ENCODE results near the gene SLC5A5.

SLC5A5 gene

GRCh38 chr19:17835182-17836006 is 36.4 kb upstream of the SLC5A5 start:
- Histone ChIP-seq H3K36me3 (ENCODE audit: control insufficient read depth in 2 of 2, insufficient read depth in 1 of 2, low read length in 2 of 2) (no peaks in the 10 kb centered on the region), H3K9me3 (ENCODE audit: control insufficient read depth, insufficient read depth, low read depth, low read length) (no peaks in the 10 kb centered on the region), H3K27ac (ENCODE audit: extremely low read depth, low read depth, low read length) (no peak overlapping the region), H3K4me3 (ENCODE audit: low read depth, low read length) (no peak overlapping the region), H3K4me1 (ENCODE audit: control insufficient read depth, insufficient read depth, low read length) (no peaks in the 10 kb centered on the region)
- POLR2A ChIA-PET, result no interaction called here
- CTCF ChIA-PET, result interaction anchor here (1.0 to 1.1 kb wide), 2 partner anchors 21 to 24 kb away, joined by 4 to 6 read pairs; partner anchors contain the start of gene RPL18A
- TF ChIP-seq ZNF549 (tag by site-specific recombination; IDR thresholded peaks at IDR 0.05) (no peak), ZNF26 (tag by site-specific recombination; IDR thresholded peaks at IDR 0.05) (no peak), ZNF366 (tag by site-specific recombination; conservative IDR thresholded peaks at IDR 0.05) (no peak), MEIS1 (CRISPR knock-in tag; IDR thresholded peaks at IDR 0.05; ENCODE audit: borderline replicate concordance) (no peak), YY1 (tag by site-specific recombination; IDR thresholded peaks at IDR 0.05) (no peak), ZNF311 (tag by site-specific recombination; IDR thresholded peaks at IDR 0.05; ENCODE audit: borderline replicate concordance) (no peak), ZNF2 (tag by site-specific recombination; IDR thresholded peaks at IDR 0.05) (no peak), SP7 (tag by site-specific recombination; IDR thresholded peaks at IDR 0.05) (no peak), ZNF341 (tag by site-specific recombination; IDR thresholded peaks at IDR 0.05; ENCODE audit: low read depth) (peak; percentile 87), SETDB1 (IDR thresholded peaks at IDR 0.05; ENCODE audit: insufficient read length, low read length) (no peak), ZNF596 (tag by site-specific recombination; IDR thresholded peaks at IDR 0.05) (no peak), ZNF280C (tag by site-specific recombination; IDR thresholded peaks at IDR 0.05) (no peak), ZNF324 (tag by site-specific recombination; IDR thresholded peaks at IDR 0.05) (no peak), ZSCAN5A (tag by site-specific recombination; IDR thresholded peaks at IDR 0.05) (no peak), ZNF280D (tag by site-specific recombination; IDR thresholded peaks at IDR 0.05) (no peak), ZNF391 (tag by site-specific recombination; IDR thresholded peaks at IDR 0.05; ENCODE audit: borderline replicate concordance, low read depth) (no peak), SP3 (tag by site-specific recombination; IDR thresholded peaks at IDR 0.05) (no peak), ZNF23 (tag by site-specific recombination; IDR thresholded peaks at IDR 0.05; ENCODE audit: borderline replicate concordance) (no peak), ZNF555 (tag by site-specific recombination; conservative IDR thresholded peaks at IDR 0.05) (no peak), ZBTB10 (tag by site-specific recombination; IDR thresholded peaks at IDR 0.05) (no peak), PATZ1 (tag by site-specific recombination; IDR thresholded peaks at IDR 0.05) (0 out of 2 replicates have a peak, but pooled peaks have one; percentile 30), ZNF394 (tag by site-specific recombination; IDR thresholded peaks at IDR 0.05; ENCODE audit: borderline replicate concordance) (no peak)
